HCT116 (cell line): ENCODE measurements around the gene TUB. TPM values are rescaled to one million over a fixed set of nuclear protein-coding genes. Genes with fewer than 3 reads are reported as not detected.

Experiments used
- ATAC-seq: fragments of 200-7000 bp; cut with Tn5 transposase; 2 replicates; pipeline ENCODE4 v1.9.1; 2020; ENCODE audit warnings: mild to moderate bottlenecking, moderate library complexity
- BruUV-seq: library from RNA; stranded (reverse); fragments of 400-500 nt; replicated peaks from 2 replicates; lab custom pipeline; 2021; lab: Mats Ljungman, UMichigan
- CTCF ChIA-PET: fragments of 300-600 bp; sonication (Branson Sonifier 250); formaldehyde crosslinking; loops from one replicate; lab custom pipeline; 2021; ENCODE audit warnings: antibody characterized with exemption; lab: Charles Lee
- POLR2A ChIA-PET: fragments of 300-600, 350-600 bp; sonication (Branson Sonifier 250); formaldehyde crosslinking; loops from one replicate; lab custom pipeline; 2021; ENCODE audit warnings: antibody characterized with exemption; lab: Charles Lee
- RAD21 ChIA-PET, 2 experiments: fragments of 300-600 bp; sonication (Branson Sonifier 250); formaldehyde crosslinking; loops; one replicate each; lab custom pipeline; 2023; ENCODE audit warnings: low total read pairs in 2 of 2; ENCODE audit not compliant: uncharacterized antibody in 2 of 2, unreplicated experiment in 2 of 2, low non-redundant PET in 1 of 2; lab: Charles Lee
- DNase-seq: peaks from one replicate; pipeline ENCODE4 v3.0.0-alpha.2; 2010; ENCODE audit warnings: low read depth, low spot score
- H2AFZ ChIP-seq: fragments of 200-600 bp; shearing (Covaris generic), sonication (generic); 2 replicates; pipeline ENCODE4 v1.6.1; 2017; ENCODE audit warnings: low read depth, mixed run types, mixed read lengths, antibody characterized with exemption, low read length; ENCODE audit not compliant: poor library complexity, severe bottlenecking
- H3K27ac ChIP-seq: 2 replicates; pipeline ENCODE4 v1.5.1; 2012; ENCODE audit warnings: low read depth, low read length
- H3K27me3 ChIP-seq: fragments of 200-600 bp; sonication (generic); 2 replicates; pipeline ENCODE4 v1.6.1; 2016; ENCODE audit warnings: mixed run types, low read length, mixed read lengths; ENCODE audit not compliant: insufficient read depth
- H3K36me3 ChIP-seq, 2 experiments: fragments of 200-500 bp in 1 of 2; fragments of 200-600 bp in 1 of 2; sonication (Bioruptor generic) in 1 of 2; sonication (generic) in 1 of 2; 2 replicates each; pipeline versions ENCODE4 v1.5.1 to v1.6.1; 2014 to 2016; ENCODE audit warnings: low read length in 2 of 2, inconsistent platforms in 1 of 2, mixed read lengths in 1 of 2, mixed run types in 1 of 2; ENCODE audit not compliant: insufficient read depth in 2 of 2, control insufficient read depth in 1 of 2
- H3K4me1 ChIP-seq, 2 experiments: fragments of 200-600 bp in 1 of 2; sonication (generic) in 1 of 2; 2 replicates each; pipeline versions ENCODE4 v1.5.1 to v1.6.1; 2012 to 2017; ENCODE audit warnings: low read length in 2 of 2, inconsistent platforms in 1 of 2, mild to moderate bottlenecking in 1 of 2, mixed read lengths in 1 of 2, mixed run types in 1 of 2, moderate library complexity in 1 of 2; ENCODE audit not compliant: insufficient read depth in 2 of 2, control insufficient read depth in 1 of 2
- H3K4me2 ChIP-seq: fragments of 200-600 bp; sonication (generic); 2 replicates; pipeline ENCODE4 v1.6.1; 2017; ENCODE audit warnings: mixed run types, low read length, mixed read lengths
- H3K4me3 ChIP-seq, 2 experiments: fragments of 200-600 bp in 1 of 2; sonication (generic) in 1 of 2; replicated peaks in 1 of 2; 2 replicates each; pipeline ENCODE4 v1.5.1; 2011 to 2016; ENCODE audit warnings: low read length in 2 of 2, control low read depth in 1 of 2, low read depth in 1 of 2, mild to moderate bottlenecking in 1 of 2, mixed read lengths in 1 of 2, mixed run types in 1 of 2
- H3K79me2 ChIP-seq: fragments of 200-600 bp; sonication (generic); 2 replicates; pipeline ENCODE4 v1.6.1; 2017; ENCODE audit warnings: mild to moderate bottlenecking, mixed run types, low read length, moderate library complexity, mixed read lengths; ENCODE audit not compliant: insufficient read depth
- H3K9ac ChIP-seq: fragments of 200-600 bp; sonication (generic); 2 replicates; pipeline ENCODE4 v1.6.1; 2016; ENCODE audit warnings: low read length, mixed read lengths
- H3K9me2 ChIP-seq: fragments of 200-600 bp; sonication (generic), shearing (Covaris generic); 2 replicates; pipeline ENCODE4 v1.6.1; 2017; ENCODE audit warnings: mixed run types, mild to moderate bottlenecking, moderate library complexity; ENCODE audit not compliant: insufficient read depth
- H3K9me3 ChIP-seq, 2 experiments: fragments of 200-500 bp in 1 of 2; fragments of 200-600 bp in 1 of 2; sonication (Bioruptor generic) in 1 of 2; sonication (generic) in 1 of 2; 2 replicates each; pipeline ENCODE4 v1.6.1; 2014 to 2017; ENCODE audit warnings: low read length in 2 of 2, mixed read lengths in 2 of 2, inconsistent platforms in 1 of 2, low read depth in 1 of 2, mild to moderate bottlenecking in 1 of 2, mixed run types in 1 of 2, moderate library complexity in 1 of 2; ENCODE audit not compliant: control insufficient read depth in 1 of 2, insufficient read depth in 1 of 2
- H4K20me1 ChIP-seq: fragments of 200-600 bp; sonication (generic), shearing (Covaris generic); 2 replicates; pipeline ENCODE4 v1.6.1; 2017; ENCODE audit warnings: mixed run types, mild to moderate bottlenecking, moderate library complexity; ENCODE audit not compliant: insufficient read depth
- ATF3 ChIP-seq: IDR thresholded peaks from 2 replicates; pipeline ENCODE4 v1.6.1; 2012
- CBX3 ChIP-seq: IDR thresholded peaks from 2 replicates; pipeline ENCODE4 v1.6.1; 2012; ENCODE audit warnings: low read depth
- CEBPB ChIP-seq: IDR thresholded peaks from 2 replicates; pipeline ENCODE4 v1.6.1; 2012; ENCODE audit warnings: low read depth
- EGR1 ChIP-seq: IDR thresholded peaks from 2 replicates; pipeline ENCODE4 v1.6.1; 2012; ENCODE audit warnings: low read depth
- ELF1 ChIP-seq: IDR thresholded peaks from 2 replicates; pipeline ENCODE4 v1.6.1; 2012; ENCODE audit warnings: low read depth, borderline replicate concordance
- EZH2 ChIP-seq: fragments of 200-600 bp; sonication (generic); IDR thresholded peaks from 2 replicates; pipeline ENCODE4 v1.6.1; 2017; ENCODE audit warnings: antibody characterized with exemption, mixed run types
- FOSL1 ChIP-seq: IDR thresholded peaks from 2 replicates; pipeline ENCODE4 v1.6.1; 2012; ENCODE audit warnings: low read depth
- JUND ChIP-seq: IDR thresholded peaks from 2 replicates; pipeline ENCODE4 v1.6.1; 2012
- POLR2A ChIP-seq: IDR thresholded peaks from 2 replicates; pipeline ENCODE4 v1.7.0; 2011; ENCODE audit warnings: borderline replicate concordance; ENCODE audit not compliant: insufficient read depth, insufficient read length; ENCODE audit errors: extremely low read depth
- POLR2AphosphoS5 ChIP-seq: IDR thresholded peaks from 2 replicates; pipeline ENCODE4 v1.6.1; 2011; ENCODE audit warnings: mild to moderate bottlenecking, low read depth, low read length, moderate library complexity
- RAD21 ChIP-seq: IDR thresholded peaks from 2 replicates; pipeline ENCODE4 v1.6.1; 2012; ENCODE audit warnings: low read depth, mild to moderate bottlenecking
- REST ChIP-seq: IDR thresholded peaks from 2 replicates; pipeline ENCODE4 v1.6.1; 2012; ENCODE audit warnings: low read depth
- SRF ChIP-seq: IDR thresholded peaks from 2 replicates; pipeline ENCODE4 v1.6.1; 2012; ENCODE audit warnings: low read depth
- YY1 ChIP-seq: IDR thresholded peaks from 2 replicates; pipeline ENCODE4 v1.6.1; 2011; ENCODE audit warnings: low read length, low read depth, moderate library complexity, mild to moderate bottlenecking; ENCODE audit not compliant: insufficient replicate concordance; ENCODE audit errors: extremely low read depth
- ZFX ChIP-seq: fragments of 450-650 bp; IDR thresholded peaks from 2 replicates; pipeline ENCODE4 v1.6.1; 2017
- ZNF274 ChIP-seq: fragments of 200-500 bp; sonication (Bioruptor generic); IDR thresholded peaks from 2 replicates; pipeline ENCODE4 v1.6.1; 2014; ENCODE audit warnings: mild to moderate bottlenecking, low read depth, low read length, inconsistent platforms
- intact Hi-C: fragments of 100-400 bp; cut with micrococcal nuclease; formaldehyde crosslinking; loops from 2 replicates; pipeline ENCODE4 v1.10.0; 2022
- total RNA-seq: library from RNA; stranded (reverse); gene quantifications from one replicate; pipeline ENCODE4 v1.2.1, GENCODE V29; 2021; ENCODE audit not compliant: unreplicated experiment

TUB gene
- total RNA-seq, 1 experiment from 2014 or later = 0.02 TPM

- no peak overlapping the region for H2AFZ ChIP-seq
- no peaks in the 10 kb centered on the region for H3K9me3 ChIP-seq
- no peaks in the 10 kb centered on the region for H3K9me2 ChIP-seq
- no peaks in the 10 kb centered on the region for H3K79me2 ChIP-seq
- RAD21 ChIA-PET = no interaction called here
- H3K27ac ChIP-seq = no peak overlapping the region
- no peak overlapping the region for H3K4me2 ChIP-seq
- peaks cover 4% of the 10 kb centered on the region; the same call in 1 of the 2 replicates for H3K27me3 ChIP-seq
- H4K20me1 ChIP-seq = no peaks in the 10 kb centered on the region
- no peak for ATAC-seq
- no peaks in the 10 kb centered on the region for H3K4me1 ChIP-seq
- POLR2A ChIA-PET = no interaction called here
- intact Hi-C loops = no loop called here
- DNase-seq = no peak
- no peak overlapping the region for H3K9ac ChIP-seq
- TF ChIP-seq POLR2AphosphoS5 (no peak), ZFX (no peak), ELF1 (no peak), RAD21 (no peak), REST (no peak), CBX3 (no peak), FOSL1 (no peak), JUND (no peak), POLR2A (no peak), ZNF274 (no peak), CEBPB (no peak), ATF3 (no peak), EZH2 (no peak), SRF (no peak), EGR1 (no peak), YY1 (no peak)
- no peaks in the 10 kb centered on the region for H3K36me3 ChIP-seq
- H3K4me3 ChIP-seq = no peak overlapping the region
- CTCF ChIA-PET = interaction anchor here (0.8 to 1.9 kb wide), 3 partner anchors 11 to 97 kb away, joined by 3 to 5 read pairs (median 4); no protein-coding TSS in a partner anchor
- no TSS peak for BruUV-seq
These were observed 22.0 kb downstream of the TUB start for GRCh38 chr11:8102965-8103364.
